HG03439 (cell line): ENCODE measurements around the gene DDX1.
A peak's percentile ranks its signal among the peaks of the same experiment; 100 is the strongest.

Experiments
- ATAC-seq: cut with Tn5 transposase; IDR thresholded peaks from one replicate; pipeline ENCODE4 v1.9.1; 2021; ENCODE audit warnings: mild to moderate bottlenecking, moderate library complexity; ENCODE audit not compliant: unreplicated experiment

The DDX1 gene

DNA sequence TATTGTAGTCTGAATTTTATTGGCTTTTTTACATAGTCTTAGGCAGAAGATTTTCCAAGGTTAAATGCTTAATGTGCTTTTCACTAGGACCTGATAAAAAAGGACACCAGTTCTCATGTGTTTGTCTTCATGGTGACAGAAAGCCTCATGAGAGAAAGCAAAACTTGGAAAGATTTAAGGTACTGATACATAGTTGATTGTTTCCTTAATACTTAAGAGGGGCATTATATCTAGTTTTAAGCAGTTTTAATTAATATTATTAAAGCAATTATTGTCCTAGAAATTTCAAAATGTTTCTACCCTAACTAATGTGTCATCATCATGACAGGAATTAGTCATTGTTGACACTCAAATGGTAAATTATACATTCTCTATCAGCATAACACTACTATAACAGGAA lies 35.3 kb downstream of the DDX1 start:
- no peak for ATAC-seq

DNA sequence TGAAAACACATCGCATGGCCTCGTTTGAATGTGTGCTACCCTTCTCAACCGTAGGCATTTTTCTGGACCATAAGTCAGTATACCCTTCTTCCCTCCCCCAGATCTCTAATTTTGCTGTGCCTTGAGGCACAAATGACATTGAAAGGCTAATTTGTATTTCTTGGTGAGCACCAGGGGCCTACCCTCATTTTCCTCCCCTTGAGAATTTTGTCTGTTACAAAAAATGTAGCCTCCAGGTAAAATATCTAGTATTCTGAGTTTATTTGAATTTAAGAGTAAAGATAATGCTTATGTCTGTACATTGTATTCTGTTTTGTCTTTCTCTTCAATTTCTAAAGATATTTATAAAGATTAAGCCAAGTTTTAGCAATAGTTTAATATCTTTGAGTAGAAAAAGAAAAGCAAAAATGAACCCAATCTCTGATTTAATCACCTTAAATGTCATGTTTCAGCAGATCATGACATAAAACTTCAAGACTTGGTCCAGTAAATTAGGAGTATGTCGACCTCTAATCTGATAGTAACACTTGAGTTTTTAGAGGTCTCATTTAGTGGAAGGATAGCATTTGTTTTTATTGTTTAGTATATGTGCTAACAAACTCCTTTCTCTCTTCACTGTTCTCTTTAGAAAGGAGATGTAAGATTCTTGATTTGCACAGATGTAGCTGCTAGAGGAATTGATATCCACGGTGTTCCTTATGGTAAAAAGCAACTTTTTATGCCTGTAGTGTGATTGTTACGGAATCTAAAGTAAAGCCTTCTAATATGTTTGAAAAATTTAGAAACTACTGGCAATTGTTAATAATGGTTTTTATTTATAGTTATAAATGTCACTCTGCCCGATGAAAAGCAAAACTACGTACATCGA lies 36.4 kb downstream of the DDX1 start:
- ATAC-seq: no peak

DNA sequence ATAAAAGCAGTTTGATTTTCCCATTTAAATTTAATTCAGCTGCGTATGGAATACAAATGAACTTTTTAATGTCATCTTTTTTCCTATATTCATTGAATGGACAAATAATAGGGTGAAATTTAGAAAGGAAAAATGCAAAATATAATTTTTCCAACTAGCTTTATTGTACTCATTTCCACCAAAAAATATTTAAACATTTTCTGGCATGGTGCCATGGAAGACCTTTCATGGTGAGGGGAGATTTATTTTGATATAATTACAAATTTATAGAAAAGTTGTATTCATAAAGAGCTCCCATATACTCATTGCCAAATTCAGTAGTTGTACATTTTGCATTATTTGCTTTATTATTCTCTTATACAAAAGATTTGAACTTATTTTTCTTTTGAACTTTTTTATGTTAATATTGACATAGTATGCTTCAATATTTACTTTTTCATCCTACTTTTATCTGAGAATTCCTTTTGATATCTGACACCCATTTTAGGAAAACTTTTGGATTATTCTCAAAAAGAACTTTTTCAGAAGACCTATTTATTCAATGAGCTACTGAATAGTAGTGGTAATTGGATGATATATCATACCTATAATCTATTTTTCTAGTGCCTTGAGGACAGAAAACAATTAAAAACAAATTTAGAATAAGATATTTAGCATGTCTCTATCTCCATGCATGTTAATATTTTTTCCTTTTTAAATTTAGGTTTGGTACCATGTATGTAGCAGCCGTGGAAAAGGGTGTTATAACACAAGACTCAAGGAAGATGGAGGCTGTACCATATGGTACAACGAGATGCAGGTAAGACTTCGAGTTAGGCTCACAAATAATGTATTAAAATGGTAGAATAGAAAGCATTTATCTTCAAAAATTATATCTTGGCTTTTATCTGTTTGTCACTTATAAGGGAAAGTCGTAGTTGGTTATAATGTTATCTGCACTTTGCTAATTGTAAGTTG lies 37.5 kb downstream of the DDX1 start:
- ATAC-seq: no peak

DNA sequence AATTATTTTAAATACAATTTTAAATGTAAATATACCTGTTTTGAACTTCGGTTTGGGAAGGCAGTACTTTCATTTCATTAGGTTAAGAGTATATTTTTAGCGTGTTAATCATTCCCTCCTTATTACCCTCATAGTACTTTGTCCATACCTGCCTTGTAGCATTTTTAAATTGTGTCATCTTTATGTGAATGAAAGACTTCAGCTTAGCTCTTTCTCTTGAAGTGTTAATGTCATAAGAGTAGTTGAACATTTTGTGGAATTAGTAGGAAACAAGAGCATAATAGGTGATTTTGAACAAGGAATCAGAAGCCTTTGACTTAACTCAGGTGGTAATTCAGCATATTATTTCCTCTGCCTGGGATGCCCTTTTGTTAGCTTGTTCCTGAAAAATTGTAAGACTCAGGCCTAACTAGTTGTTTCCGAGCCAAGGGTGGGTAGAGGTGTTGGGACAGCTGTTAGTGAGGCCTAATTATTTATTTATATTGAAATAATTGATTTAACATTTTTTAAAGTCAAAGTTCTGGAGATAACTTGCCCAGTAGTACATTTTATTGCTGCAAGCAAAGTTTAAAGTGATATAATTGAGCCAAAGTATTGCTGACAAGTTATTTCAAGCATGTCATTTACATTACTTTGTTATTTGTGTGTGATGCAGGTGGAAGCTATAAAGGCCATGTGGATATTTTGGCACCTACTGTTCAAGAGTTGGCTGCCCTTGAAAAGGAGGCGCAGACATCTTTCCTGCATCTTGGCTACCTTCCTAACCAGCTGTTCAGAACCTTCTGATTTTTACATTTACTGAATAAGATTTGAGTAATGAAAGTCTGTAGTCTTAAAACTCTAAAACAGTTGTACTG lies 38.7 kb downstream of the DDX1 start:
- no peak for ATAC-seq

DNA sequence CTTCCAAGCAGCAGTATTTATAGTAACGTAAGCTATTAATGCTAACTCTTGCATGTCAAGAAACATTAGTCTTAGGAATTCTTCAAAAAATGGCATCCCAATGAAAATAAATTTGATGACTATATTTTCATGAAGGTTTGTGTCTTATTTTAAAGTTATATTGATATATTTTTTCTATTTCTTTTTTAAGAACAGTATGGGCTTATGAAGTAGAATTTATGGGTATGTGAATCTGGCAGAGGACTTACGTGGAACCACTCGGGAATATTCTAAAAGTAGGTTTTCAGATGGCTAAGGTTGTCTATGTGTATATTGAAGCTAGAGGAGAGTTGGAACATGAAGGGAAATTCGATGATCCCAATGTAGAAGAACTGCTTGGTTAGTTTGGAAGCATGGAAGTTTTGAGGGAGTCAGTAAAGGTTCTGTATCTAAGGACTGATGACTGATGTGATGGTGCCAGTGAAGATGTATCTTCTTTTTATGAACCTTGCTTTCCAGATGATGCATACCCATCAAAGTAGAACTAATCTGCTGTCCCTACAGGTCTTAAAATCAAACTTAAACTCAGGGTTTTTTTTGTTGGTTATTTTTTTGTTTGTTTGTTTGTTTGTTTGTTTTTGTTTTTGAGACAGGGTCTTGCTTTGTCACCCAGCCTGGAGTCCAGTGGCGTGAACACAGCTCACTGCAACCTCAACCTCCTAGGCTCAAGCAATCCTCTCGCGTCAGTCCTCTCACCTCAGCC lies 39.5 kb downstream of the DDX1 start:
- no peak for ATAC-seq

DNA sequence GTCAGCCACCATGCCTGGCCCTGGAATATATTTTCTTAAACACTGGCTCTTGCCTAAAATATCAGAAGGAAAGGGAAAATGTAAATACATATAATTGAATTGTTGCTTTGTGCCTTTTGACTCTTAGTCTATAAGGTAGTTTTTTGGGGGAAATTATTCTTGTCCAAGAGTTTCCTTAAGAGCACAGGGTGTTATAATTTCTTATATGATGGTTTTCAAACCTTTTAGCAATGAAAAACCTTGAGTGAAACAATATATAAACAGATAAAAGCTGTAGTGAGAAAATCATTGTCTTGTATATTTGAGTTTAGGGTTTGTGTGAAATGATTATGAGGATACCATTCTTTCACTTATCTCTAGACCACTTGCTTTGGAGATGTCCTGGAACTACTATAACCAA lies 40.2 kb downstream of the DDX1 start:
- no peak for ATAC-seq

DNA sequence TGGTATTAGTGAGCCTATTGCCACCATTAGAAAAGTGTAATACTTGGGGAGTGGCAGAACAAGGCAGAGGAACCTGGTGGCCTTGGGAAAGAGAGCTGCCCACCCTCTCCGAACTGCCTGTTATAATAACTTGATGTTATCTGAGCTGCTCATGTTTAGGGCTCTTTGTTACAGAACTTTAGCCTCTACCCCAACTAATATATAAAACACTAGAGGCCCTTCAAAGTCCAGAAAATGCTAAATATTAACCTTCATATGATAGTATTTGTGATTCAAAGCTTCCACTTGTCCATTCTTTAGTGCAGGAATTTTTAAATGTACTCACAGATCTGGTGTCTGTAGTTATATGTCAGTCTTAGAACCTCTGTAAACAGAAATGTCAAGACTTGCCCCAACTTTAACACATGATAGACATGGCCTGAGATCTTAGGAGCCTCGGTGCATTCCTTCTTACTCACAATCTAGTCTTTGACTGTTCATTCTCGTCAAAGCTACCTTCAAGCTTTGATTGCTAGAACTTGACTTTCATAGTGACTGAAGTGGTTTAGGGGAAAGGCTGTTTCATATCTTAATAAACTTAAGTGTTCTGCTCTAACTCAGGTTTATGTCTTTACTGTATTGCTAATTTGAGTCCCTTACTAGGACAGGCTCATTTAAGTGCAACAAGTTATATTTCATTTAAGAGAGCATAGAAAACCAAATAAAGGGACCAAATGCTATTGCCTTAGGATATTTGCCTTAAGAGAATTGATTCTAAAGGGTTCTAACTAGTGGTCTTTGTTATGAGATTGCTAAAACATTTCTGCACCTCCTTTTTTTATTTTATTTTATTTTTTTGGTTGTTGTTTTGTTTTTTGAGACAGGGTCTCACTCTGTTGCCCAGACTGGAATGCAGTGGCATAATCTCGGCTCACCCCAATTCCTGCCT lies 41.6 kb downstream of the DDX1 start:
- no peak for ATAC-seq

DNA sequence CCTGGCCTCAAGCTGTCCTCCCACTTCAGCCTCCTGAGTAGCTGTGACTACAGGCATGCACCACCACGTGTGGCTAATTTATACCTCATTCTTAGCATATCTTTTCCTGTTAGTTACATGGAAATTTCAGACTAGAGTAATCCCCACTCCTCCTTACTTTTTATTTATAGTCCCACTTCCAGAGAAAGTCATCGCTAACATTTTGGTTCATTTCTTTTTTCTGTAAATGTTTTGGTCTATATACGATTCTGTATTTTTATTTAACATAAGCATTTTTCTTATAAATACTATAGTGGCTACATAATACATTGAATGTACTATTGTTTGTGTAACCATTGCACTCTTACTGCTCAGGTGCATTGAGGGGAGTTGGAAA lies 42.3 kb downstream of the DDX1 start:
- ATAC-seq: no peak

DNA sequence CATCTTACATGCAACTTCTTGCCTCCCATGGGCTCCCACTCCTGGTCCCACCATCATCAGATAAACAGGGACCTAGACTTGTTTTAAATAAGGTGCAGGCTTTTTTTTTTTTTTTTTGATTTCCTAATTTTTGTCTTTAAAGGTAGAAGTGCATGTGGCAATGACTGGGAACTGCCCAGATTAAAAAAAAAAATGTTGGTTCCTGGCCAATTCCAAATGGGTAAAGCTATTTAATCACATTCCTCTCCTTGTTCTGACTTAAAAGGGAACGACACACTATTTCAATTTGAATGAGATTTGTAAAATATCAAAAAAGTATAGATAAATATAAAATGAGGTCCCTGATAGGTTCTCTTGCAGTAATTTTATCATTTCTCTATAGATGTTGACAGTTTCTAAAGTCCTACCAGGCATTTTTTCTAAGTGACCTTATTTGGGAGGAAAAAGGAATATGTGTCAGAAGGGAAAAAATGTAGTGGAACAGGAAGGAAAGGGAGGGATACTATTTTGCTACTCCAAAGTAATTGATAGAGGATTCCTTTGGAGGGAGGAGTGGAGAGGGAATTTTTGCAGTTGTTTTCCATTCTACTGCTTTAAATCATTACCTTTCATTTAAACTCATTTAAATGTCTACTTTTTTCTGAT lies 43.3 kb downstream of the DDX1 start:
- ATAC-seq: no peak

DNA sequence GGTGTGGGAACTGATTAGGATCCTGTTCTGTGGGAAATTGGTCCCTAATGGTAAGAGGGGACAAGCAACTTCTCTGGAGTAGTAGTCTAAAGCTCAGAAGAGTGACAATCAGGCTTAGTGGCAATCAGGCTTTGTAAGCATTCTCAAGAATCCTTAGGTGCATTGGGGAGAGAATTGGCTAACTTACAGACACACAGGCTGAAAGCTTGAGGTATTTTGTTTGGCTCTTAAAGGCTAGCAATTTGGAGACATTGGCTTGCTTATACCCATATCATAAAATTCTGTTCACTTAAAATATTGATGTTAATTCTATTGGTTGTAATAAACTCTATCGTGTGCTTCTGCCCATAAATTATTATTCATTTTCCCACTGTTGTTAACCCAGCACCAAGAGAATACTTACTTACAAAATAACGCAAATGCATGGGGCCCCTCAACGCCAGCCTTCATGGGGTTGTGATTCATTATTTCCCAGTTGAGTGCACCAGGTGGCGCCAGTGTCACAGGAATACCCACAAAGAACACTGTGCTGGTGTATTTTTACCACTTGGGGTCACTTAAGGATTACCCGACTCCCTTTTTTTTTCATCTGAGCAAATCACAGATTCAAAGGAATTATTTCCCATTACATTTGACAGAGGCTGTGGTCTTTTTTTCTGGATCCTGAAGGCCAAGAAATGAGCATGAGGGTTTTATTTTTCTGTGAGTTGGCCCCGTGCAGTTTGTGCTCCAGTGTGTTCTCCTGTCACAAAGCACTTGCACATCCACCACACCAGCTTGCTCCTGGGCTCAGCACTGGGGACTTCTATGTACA lies 45.5 kb downstream of the DDX1 start:
- peak; percentile 67 for ATAC-seq

DNA sequence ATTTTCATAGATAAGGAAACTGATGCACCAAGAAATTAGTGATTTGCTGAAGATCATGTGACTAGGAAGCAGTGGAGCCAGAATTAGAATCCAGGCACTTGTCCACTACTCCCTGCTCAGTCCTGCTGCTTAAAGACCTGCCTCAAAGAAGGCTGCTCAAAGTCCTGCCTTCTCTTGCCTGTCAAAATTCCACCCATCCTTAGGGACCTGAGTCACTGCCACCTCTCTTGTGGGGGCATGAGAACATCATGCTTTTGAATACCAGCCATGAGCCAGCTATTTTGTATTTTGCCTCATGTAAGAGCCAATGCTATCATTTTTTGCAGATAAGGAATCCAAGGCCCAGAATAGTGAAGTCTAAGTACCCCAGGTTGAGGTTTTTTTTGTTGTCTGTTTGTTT lies 47.1 kb downstream of the DDX1 start:
- no peak for ATAC-seq

DNA sequence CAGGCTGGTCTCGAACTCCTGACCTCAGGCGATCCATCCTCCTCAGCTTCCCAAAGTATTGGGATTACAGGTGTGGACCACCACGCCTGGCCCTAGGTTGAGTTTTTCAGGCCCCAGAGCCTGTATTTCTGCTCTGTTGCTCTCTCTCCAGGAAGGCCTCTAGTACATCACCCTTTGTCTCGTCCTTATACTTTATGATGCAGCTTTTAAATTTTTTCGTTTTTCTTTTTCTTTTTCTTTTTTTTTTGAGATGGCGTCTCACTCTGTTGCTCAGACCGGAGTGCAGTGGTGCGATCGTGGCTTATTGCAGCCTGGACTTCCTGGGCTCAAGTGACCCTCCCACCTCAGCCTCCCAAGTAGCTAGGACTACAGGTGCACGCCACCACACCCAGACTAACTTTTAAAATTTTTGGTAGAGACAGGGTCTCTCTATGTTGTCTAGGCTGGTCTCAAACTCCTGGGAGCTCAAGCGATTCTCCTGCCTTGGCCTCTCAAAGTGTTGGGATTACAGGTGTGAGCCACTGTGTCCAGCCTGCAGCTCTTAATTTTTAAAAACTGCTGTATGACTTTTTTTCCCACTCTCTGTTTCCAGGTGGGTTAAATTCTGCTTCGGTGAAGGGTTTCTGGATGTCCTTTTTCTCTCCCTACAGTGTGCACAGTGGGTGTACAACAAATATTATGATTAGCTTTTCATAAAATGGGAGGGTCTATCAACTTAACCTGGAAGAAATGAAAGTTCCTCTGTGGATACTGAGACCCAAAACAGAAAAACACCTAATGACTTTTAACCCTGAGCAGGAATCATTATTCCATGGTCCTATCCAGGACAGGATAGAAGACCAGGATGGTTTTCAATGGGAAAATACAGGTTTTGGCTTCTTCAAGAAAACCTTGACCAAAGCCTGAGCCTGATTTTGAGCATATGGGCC lies 47.9 kb downstream of the DDX1 start:
- no peak for ATAC-seq

DNA sequence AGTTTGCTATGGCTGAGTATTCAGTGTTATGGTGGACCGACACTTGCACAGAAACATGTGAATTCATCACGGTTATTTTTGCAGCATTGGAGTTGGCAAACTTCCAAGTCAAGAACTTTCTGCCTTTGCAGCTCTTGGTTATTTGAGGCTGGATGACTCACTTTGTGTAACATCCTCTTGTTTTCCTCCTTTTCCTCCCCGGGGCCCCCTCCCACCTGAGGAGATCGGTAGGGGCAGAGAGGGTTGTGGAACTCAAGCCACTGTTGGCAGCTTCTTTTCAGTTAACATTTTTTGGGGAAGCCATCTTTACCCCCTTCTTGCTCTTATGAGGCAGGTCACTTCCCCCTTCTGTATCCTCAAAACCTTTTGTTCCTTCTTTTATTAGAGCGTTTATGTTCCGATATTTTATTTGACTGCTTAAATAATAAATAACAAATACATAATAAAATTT lies 48.6 kb downstream of the DDX1 start:
- no peak for ATAC-seq

DNA sequence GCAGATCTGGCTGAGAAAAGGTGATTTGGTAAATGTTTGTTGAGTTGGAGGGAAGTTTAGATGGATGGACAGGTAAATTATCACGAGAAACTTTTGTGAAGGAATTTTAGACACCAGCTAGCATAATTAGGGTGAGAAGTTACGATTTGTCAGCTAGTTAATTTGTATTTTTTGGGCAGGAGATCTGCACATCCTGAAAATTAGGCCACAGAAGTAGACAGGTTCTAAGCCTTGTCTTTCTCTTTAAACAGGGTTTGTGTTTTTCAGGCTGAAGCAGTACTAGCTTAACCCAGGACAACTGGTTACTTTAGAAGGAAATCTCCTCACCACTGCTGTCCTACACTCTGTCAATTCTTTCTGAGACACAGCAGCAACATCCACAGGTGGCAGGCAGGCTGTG lies 49.1 kb downstream of the DDX1 start:
- no peak for ATAC-seq

DNA sequence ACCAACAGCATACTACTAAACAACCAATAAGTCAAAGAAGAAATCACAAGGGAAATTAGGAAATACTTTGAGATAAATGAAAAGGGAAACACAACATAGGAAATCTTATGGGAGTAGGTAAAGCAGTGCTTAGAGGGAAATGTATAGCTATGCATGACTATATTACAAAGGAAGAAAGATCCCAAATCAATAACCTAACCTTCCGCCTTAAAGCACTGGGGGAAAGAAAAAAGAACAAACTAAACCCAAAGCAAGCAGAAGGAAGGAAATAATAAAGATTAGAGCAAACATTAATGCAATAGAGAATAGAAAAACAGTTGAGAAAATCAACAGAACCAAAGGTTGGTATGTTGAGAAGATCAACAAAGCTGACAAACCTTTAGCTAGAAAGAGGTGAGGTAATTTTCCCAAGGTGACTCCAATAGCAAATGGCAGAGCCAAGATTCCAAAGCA lies 49.9 kb downstream of the DDX1 start:
- ATAC-seq: no peak

DNA sequence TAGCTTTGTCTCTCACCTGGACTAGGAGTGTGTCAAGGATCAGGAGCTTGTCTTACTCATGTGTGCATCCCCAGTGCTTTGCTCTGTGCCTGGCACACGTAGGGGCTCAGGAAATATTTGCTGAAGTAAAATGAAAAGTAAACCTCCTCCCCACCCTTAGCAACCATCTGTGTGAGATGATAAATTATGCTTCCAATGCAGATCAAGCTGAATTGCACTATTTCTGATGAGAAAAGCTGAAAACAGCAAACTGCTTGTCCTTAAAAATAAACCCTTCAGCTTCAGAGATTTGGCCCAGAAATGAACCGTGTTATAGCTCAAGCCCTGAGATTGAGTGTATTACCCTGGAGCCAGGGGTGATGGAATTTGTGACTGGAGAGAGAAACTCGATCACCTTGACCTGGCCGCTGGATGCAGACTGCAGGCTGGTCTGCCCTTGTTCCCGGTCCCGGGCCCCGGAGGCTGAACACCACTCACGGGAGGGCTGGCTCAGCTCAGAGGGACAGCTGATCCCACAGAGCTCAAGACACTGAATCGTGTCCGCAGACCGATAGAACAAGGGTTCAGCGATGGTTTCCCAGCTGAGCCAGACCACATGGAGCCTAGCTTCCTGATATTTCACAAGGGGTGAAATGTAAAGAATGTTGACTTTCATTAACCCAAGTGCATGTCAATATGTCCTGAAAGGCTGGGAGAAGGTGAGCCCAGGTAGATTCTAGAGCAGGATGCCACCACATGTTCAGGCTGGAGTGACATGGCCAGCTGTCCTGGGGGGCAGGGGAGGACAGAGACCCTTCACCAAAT lies 50.5 kb downstream of the DDX1 start:
- no peak for ATAC-seq
